ENCODE results near the gene FBXL13. TPM values are rescaled to one million over a fixed set of nuclear protein-coding genes. Genes with fewer than 3 reads are reported as not detected.

The FBXL13 gene
- total and polyA plus RNA-seq, 10 of the 15 experiments (the other 5 are each of a cell fraction or from before 2014, with no cell fraction given), result 0.08 to 0.95 (median 0.28) TPM; not detected in 2

DNA sequence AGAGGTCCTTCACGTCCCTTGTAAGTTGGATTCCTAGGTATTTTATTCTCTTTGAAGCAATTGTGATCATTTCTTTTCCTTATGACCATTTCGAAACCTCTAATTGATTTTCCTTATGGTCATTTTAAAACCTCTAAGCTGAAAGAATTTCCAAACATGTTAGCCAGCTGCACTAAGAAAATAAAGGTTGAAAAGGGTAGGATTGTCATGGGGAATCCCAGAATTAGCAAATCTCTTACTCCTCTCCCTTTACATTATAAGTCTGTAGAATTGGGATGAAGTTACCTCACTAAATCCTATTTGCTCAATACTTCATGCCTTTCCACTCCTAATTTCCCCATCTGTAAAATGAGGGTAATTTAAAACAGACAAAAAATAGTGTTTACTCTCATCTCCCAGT, 246.3 kb downstream of the FBXL13 start (continued):
- TF ChIP-seq, protein P1, sequence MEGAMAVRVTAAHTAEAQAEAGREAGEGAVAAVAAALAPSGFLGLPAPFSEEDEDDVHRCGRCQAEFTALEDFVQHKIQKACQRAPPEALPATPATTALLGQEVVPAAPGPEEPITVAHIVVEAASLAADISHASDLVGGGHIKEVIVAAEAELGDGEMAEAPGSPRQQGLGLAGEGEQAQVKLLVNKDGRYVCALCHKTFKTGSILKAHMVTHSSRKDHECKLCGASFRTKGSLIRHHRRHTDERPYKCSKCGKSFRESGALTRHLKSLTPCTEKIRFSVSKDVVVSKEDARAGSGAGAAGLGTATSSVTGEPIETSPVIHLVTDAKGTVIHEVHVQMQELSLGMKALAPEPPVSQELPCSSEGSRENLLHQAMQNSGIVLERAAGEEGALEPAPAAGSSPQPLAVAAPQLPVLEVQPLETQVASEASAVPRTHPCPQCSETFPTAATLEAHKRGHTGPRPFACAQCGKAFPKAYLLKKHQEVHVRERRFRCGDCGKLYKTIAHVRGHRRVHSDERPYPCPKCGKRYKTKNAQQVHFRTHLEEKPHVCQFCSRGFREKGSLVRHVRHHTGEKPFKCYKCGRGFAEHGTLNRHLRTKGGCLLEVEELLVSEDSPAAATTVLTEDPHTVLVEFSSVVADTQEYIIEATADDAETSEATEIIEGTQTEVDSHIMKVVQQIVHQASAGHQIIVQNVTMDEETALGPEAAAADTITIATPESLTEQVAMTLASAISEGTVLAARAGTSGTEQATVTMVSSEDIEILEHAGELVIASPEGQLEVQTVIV (IDR thresholded peaks at IDR 0.05; ENCODE audit: borderline replicate concordance, partially characterized antibody), result no peak
- TF ChIP-seq NFYA (IDR thresholded peaks at IDR 0.05; ENCODE audit: borderline replicate concordance, low read depth, low read length), result no peak

DNA sequence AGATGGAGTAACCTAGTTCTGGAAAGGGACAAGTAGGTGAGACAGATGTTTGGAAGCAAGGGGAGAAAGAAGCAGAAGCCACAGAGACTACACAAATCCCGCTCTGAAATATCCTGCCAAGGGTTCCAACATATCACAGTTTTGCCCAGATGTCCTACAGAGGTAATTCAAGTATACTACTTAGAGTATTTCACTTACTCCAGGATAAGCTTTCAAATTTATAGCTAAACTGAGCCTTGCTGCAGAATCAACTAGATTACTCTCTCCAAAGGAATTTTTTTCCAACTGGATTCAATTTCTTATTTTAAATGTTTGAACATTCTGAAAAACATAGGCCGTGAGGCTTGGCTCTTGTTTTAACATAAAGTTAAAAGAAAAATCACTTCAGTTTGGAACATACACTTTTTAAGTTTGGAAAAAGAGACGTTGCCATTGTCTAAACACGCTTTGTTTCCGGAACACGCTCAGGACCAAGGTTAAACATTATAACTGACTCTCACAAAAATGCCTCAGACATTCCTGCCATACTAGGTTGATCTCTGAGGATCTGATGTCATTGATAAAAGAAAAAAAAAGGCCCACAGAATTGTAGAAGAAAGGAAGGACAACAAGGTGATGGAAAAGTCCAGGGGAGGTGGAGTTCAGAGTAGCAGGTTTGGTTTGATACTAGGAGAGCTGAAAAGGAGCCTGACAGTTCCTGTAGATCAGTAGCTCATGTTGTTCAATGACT, 251.0 kb downstream of the FBXL13 start:
- Histone ChIP-seq H3K79me2 (ENCODE audit: control insufficient read depth, insufficient read depth, low read length) (no peaks in the 10 kb centered on the region), H3K4me2 (ENCODE audit: control insufficient read depth, insufficient read depth) (no peak overlapping the region), H3K9me3 (replicated peaks; ENCODE audit: control insufficient read depth, insufficient read depth, low read length) (no peaks in the 10 kb centered on the region; the same call in 2 of the 3 replicates), H3K9ac (ENCODE audit: control insufficient read depth, insufficient read depth, low read length) (no peak overlapping the region), H3K27me3 (replicated peaks in 1 of 2; ENCODE audit: control insufficient read depth in 2 of 2, insufficient read depth in 2 of 2, low read length in 1 of 2) (no peaks in the 10 kb centered on the region), H4K20me1 (ENCODE audit: control insufficient read depth, insufficient read depth) (no peaks in the 10 kb centered on the region), H3K4me3 (no peak overlapping the region), H3K27ac (ENCODE audit: control insufficient read depth, insufficient read depth) (no peak overlapping the region), H2AFZ (ENCODE audit: control insufficient read depth, low read depth, low read length) (no peak overlapping the region), H3K4me1 (ENCODE audit: control insufficient read depth, insufficient read depth, low read length) (no peaks in the 10 kb centered on the region), H3K36me3 (ENCODE audit: control insufficient read depth in 2 of 2, insufficient read depth in 2 of 2, low read length in 1 of 2) (no peaks in the 10 kb centered on the region)
- DNase-seq (ENCODE audit: low read depth, low spot score) (no peak), FAIRE-seq (no peak), ATAC-seq (no peak)
- CTCF ChIA-PET, result no interaction called here
- in situ Hi-C loops (cut with MboI), result no loop called here
- no TSS peak for BruUV-seq (replicated peaks)
- intact Hi-C loops (cut with micrococcal nuclease; ENCODE audit: unreplicated experiment), result loop anchor here (2.0 kb wide), 1 partner anchor 51 kb away; no protein-coding TSS in a partner anchor
- RAD21 ChIA-PET (ENCODE audit: unreplicated experiment), result no interaction called here
- SMC1A ChIA-PET (ENCODE audit: uncharacterized antibody, unreplicated experiment), result interaction anchor here (1.7 kb wide), 1 partner anchor 9 kb away, joined by 3 read pairs; no protein-coding TSS in a partner anchor
- 93% methylated on average over 6 of the region's 6 CpGs for WGBS (ENCODE audit: insufficient coverage, insufficient replicate concordance, low lambda C conversion rate, missing lambda C conversion rate)
- POLR2A ChIA-PET, result no interaction called here
- no peak for TF ChIP-seq CBX3 (IDR thresholded peaks at IDR 0.05; ENCODE audit: borderline replicate concordance, low read depth)
- no peak for TF ChIP-seq CHD1 (IDR thresholded peaks at IDR 0.05; ENCODE audit: low read depth, low read length)
- TF ChIP-seq RB1 (IDR thresholded peaks at IDR 0.05; ENCODE audit: borderline replicate concordance), result no peak
- no peak for TF ChIP-seq EGR1 (IDR thresholded peaks at IDR 0.05; ENCODE audit: borderline replicate concordance in 1 of 2, low read depth in 2 of 2, low read length in 2 of 2)
- TF ChIP-seq NR2C2 (IDR thresholded peaks at IDR 0.05; ENCODE audit: borderline replicate concordance, control insufficient read depth, insufficient read length, low read depth), result no peak
- TF ChIP-seq MXI1 (IDR thresholded peaks at IDR 0.05; ENCODE audit: low read depth, low read length), result no peak
- no peak for TF ChIP-seq PML (IDR thresholded peaks at IDR 0.05; ENCODE audit: low read length)
- no peak for TF ChIP-seq CREM (IDR thresholded peaks at IDR 0.05; ENCODE audit: low read depth)
- TF ChIP-seq TARDBP (IDR thresholded peaks at IDR 0.05; ENCODE audit: borderline replicate concordance), result no peak
- TF ChIP-seq EED (IDR thresholded peaks at IDR 0.05; ENCODE audit: low read depth), result no peak
- TF ChIP-seq ZNF384 (IDR thresholded peaks at IDR 0.05; ENCODE audit: borderline replicate concordance, low read depth, low read length), result no peak
- no peak for TF ChIP-seq NFYB (IDR thresholded peaks at IDR 0.05; ENCODE audit: insufficient read depth, low read depth, low read length)
- TF ChIP-seq SUZ12 (IDR thresholded peaks at IDR 0.05; ENCODE audit: unreplicated experiment), result no peak
- no peak for TF ChIP-seq SUPT20H (IDR thresholded peaks at IDR 0.05; ENCODE audit: borderline replicate concordance, control insufficient read depth, low read depth, low read length)
- no peak for TF ChIP-seq STAT1 (conservative IDR thresholded peaks at IDR 0.05)

Measured in GM12878 (cell line).